ENCODE data around the gene KCNQ1.

KCNQ1 gene

GRCh38 chr11:2444821-2445745 lies at the start of gene KCNQ1:
Gene KCNQ1, plus strand, starts transcription at chr11:2445008. Its CDS starts 91 bp downstream, at chr11:2445099.
- DNase-seq: no peak

- no peak for DNase-seq
Measured at GRCh38 chr11:2395211-2395730, 49.5 kb upstream of the KCNQ1 start.

GRCh38 chr11:2395856-2396255 lies 49.0 kb upstream of the KCNQ1 start:
- DNase-seq: no peak

GRCh38 chr11:2396471-2396870 lies 48.3 kb upstream of the KCNQ1 start:
- DNase-seq: no peak

GRCh38 chr11:2397005-2397404 lies 47.8 kb upstream of the KCNQ1 start:
- no peak for DNase-seq

GRCh38 chr11:2398664-2399355 lies 46.0 kb upstream of the KCNQ1 start:
- DNase-seq: no peak

GRCh38 chr11:2399488-2400068 lies 45.2 kb upstream of the KCNQ1 start:
- no peak for DNase-seq

GRCh38 chr11:2400069-2400761 lies 44.6 kb upstream of the KCNQ1 start, which contains the start of gene TSSC4:
Gene TSSC4, plus strand, starts transcription at chr11:2400750. Its CDS starts 1,884 bp downstream, at chr11:2402634.
- DNase-seq: peak; percentile 99

GRCh38 chr11:2400762-2401435 lies 43.9 kb upstream of the KCNQ1 start:
- peak; percentile 22 for DNase-seq

- no peak for DNase-seq
Measured at GRCh38 chr11:2401436-2401984, 43.3 kb upstream of the KCNQ1 start.

- no peak for DNase-seq
Measured at GRCh38 chr11:2402106-2402505, 42.7 kb upstream of the KCNQ1 start.

- no peak for DNase-seq
Measured at GRCh38 chr11:2402890-2403645, 41.7 kb upstream of the KCNQ1 start.

- no peak for DNase-seq
Measured at GRCh38 chr11:2404735-2405196, 40.0 kb upstream of the KCNQ1 start.

- no peak for DNase-seq
Measured at GRCh38 chr11:2406451-2406850, 38.4 kb upstream of the KCNQ1 start.

GRCh38 chr11:2406878-2407410 lies 37.9 kb upstream of the KCNQ1 start:
- no peak for DNase-seq

- DNase-seq: no peak
Measured at GRCh38 chr11:2408671-2409070, 36.1 kb upstream of the KCNQ1 start.

GRCh38 chr11:2409126-2409525 lies 35.7 kb upstream of the KCNQ1 start:
- no peak for DNase-seq

GRCh38 chr11:2409611-2410468 lies 35.0 kb upstream of the KCNQ1 start:
- DNase-seq: no peak

- no peak for DNase-seq
Measured at GRCh38 chr11:2410616-2411015, 34.2 kb upstream of the KCNQ1 start.
